ENCODE data around the gene LAMA5. TPM values are rescaled to one million over a fixed set of nuclear protein-coding genes. Genes with fewer than 3 reads are reported as not detected.

LAMA5 gene
- total RNA-seq, 4 donors from 2014 or later: 93.9 to 179 (median 117) TPM

GRCh38 chr20:62304331-62305148, 62.6 kb downstream of the LAMA5 start:
- 71 to 74% methylated on average over 19 to 29 of the region's 29 CpGs for WGBS, 2 donors
- no peaks in the 10 kb centered on the region for H3K27me3 ChIP-seq
- peak overlapping the region in 1 of 3 donors; percentile 33 for H3K27ac ChIP-seq
- intact Hi-C loops (cut with DNase I): loop anchor here (5.0 to 10.0 kb wide), 2 partner anchors 78 to 190 kb away; no protein-coding TSS in a partner anchor
- peaks cover 19 to 23% of the 10 kb centered on the region in 2 donors for H3K4me1 ChIP-seq
- H3K4me3 ChIP-seq (replicated peaks in 1 of 3): peak overlapping the region in 1 of 3 donors; percentile 74
- H3K9me3 ChIP-seq: no peaks in the 10 kb centered on the region
- peaks cover 37% of the 10 kb centered on the region in 2 donors for H3K36me3 ChIP-seq
- no peak for DNase-seq
- no peak for TF ChIP-seq POLR2A (IDR thresholded peaks at IDR 0.05)
- TF ChIP-seq CTCF (IDR thresholded peaks at IDR 0.05): no peak

GRCh38 chr20:62303340-62304226, 63.5 kb downstream of the LAMA5 start:
- Histone ChIP-seq H3K27me3 (no peaks in the 10 kb centered on the region), H3K4me1 (peaks cover 19 to 23% of the 10 kb centered on the region in 2 donors), H3K36me3 (peaks cover 30 to 31% of the 10 kb centered on the region in 2 donors), H3K4me3 (replicated peaks in 1 of 3) (peak overlapping the region; percentile 34 to 74 (median 51)), H3K9me3 (no peaks in the 10 kb centered on the region), H3K27ac (peak overlapping the region in 2 of 3 donors; percentile 33 to 59)
- DNase-seq: peak; percentile 14 to 31
- WGBS, 2 donors: 6 to 7% methylated on average over 6 to 28 of the region's 66 CpGs
- no peak for TF ChIP-seq CTCF (IDR thresholded peaks at IDR 0.05)
- no peak for TF ChIP-seq POLR2A (IDR thresholded peaks at IDR 0.05)
- intact Hi-C loops (cut with DNase I): loop anchor here (5.0 to 10.0 kb wide), 2 partner anchors 79 to 191 kb away; no protein-coding TSS in a partner anchor

GRCh38 chr20:62303062-62303339, 64.1 kb downstream of the LAMA5 start:
- Histone ChIP-seq H3K27me3 (no peaks in the 10 kb centered on the region), H3K36me3 (peaks cover 25 to 26% of the 10 kb centered on the region in 2 donors), H3K9me3 (no peaks in the 10 kb centered on the region), H3K4me1 (peaks cover 19 to 23% of the 10 kb centered on the region in 2 donors), H3K27ac (peak overlapping the region in 2 of 3 donors; percentile 34 to 59), H3K4me3 (replicated peaks in 1 of 3) (peak overlapping the region; percentile 34 to 74 (median 51))
- intact Hi-C loops (cut with DNase I): loop anchor here (5.0 to 10.0 kb wide), 2 partner anchors 79 to 192 kb away; no protein-coding TSS in a partner anchor
- no peak for DNase-seq
- WGBS, 2 donors: no CpG with 5 or more reads among the region's 39 CpGs
- TF ChIP-seq POLR2A (IDR thresholded peaks at IDR 0.05) (no peak), CTCF (IDR thresholded peaks at IDR 0.05) (no peak)

- DNase-seq: peak; percentile 94 to 96
- peak; percentile 77 to 99 (median 93) for TF ChIP-seq CTCF (IDR thresholded peaks at IDR 0.05)
- peak in 1 of 2 donors; percentile 77 for TF ChIP-seq POLR2A (IDR thresholded peaks at IDR 0.05)
- H3K36me3 ChIP-seq: peaks cover 20 to 21% of the 10 kb centered on the region in 2 donors
- 1 to 10% methylated on average over 3 to 44 of the region's 81 CpGs for WGBS, 2 donors
- peaks cover 19 to 23% of the 10 kb centered on the region in 2 donors for H3K4me1 ChIP-seq
- H3K4me3 ChIP-seq (replicated peaks in 1 of 3): peak within 1 kb of the TSS; percentile 34 to 74 (median 51)
- intact Hi-C loops (cut with DNase I): loop anchor here (5.0 to 10.0 kb wide), 2 partner anchors 80 to 192 kb away; no protein-coding TSS in a partner anchor
- H3K27me3 ChIP-seq: no peaks in the 10 kb centered on the region
- peak within 1 kb of the TSS; percentile 85 to 97 (median 96) for H3K27ac ChIP-seq
- H3K9me3 ChIP-seq: no peaks in the 10 kb centered on the region
Observed at GRCh38 chr20:62302341-62303061, 64.6 kb downstream of the LAMA5 start, which contains the start of gene ADRM1. ADRM1 (plus strand) TSS chr20:62302997; CDS start chr20:62303569, 572 bp downstream.

Data from thyroid gland (tissue), 4 donors.